NCI-H2227 (cell line): Measurements from ENCODE around the gene FLT1.

Source experiments
- DNase-seq: peaks from one replicate; lab custom pipeline; 2025; ENCODE audit not compliant: unreplicated experiment; lab: John Stamatoyannopoulos, UW

FLT1 gene

DNA sequence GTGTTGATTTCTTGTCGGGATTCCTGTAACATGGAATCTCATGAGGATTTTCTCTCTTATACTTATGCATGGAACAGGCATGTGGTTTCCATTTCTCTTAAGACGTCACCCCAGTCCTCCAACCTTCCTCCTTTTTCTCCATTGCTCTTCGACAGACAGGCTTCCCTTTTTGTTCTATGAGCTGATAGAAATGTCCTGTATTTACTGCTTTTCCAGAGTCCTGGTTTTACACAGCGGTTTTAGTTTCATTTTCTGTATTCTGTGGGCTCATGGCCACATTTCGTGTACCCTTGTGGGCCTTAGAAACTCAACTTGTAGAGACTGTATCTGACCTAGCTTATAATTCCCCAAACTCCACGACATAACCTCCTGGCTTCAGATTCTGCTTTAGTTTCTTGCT lies 243.5 kb downstream of the FLT1 start:
- DNase-seq: no peak

DNA sequence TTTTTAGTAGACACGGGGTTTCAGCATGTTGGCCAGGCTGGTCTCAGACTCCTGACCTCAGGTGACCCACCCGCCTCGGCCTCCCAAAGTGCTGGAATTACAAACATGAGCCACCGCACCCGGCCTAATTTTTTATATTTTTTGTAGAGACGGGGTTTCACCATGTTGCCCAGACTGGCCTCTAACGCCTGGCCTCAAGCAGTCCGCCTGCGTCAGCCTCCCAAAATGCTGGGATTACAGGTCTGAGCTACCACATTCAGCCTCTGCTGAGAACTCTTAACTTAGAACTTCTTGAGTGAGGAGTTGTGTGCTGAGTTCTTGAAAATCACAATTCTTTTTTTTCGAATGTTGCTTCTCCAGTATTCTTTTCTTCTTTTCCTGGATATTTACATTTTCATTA lies 244.4 kb downstream of the FLT1 start:
- no peak for DNase-seq
